Fibroblast of mammary gland (primary cell): Measurements from ENCODE around the gene ZNRF3.

Source experiments
- DNase-seq: peaks from one replicate; pipeline ENCODE4 v3.0.0-alpha.2; 2010; ENCODE audit warnings: low read depth
- H3K4me3 ChIP-seq: 2 replicates; pipeline ENCODE4 v1.5.1; 2011; ENCODE audit warnings: low read depth, mild to moderate bottlenecking, low read length, moderate library complexity; ENCODE audit not compliant: control insufficient read depth
- TF ChIP-seq, protein P1 (sequence below): conservative IDR thresholded peaks from 2 replicates; pipeline ENCODE4 v1.5.1; 2011; ENCODE audit warnings: low read depth, low read length, inconsistent platforms; ENCODE audit not compliant: control insufficient read depth, insufficient read depth

ZNRF3 gene

DNA sequence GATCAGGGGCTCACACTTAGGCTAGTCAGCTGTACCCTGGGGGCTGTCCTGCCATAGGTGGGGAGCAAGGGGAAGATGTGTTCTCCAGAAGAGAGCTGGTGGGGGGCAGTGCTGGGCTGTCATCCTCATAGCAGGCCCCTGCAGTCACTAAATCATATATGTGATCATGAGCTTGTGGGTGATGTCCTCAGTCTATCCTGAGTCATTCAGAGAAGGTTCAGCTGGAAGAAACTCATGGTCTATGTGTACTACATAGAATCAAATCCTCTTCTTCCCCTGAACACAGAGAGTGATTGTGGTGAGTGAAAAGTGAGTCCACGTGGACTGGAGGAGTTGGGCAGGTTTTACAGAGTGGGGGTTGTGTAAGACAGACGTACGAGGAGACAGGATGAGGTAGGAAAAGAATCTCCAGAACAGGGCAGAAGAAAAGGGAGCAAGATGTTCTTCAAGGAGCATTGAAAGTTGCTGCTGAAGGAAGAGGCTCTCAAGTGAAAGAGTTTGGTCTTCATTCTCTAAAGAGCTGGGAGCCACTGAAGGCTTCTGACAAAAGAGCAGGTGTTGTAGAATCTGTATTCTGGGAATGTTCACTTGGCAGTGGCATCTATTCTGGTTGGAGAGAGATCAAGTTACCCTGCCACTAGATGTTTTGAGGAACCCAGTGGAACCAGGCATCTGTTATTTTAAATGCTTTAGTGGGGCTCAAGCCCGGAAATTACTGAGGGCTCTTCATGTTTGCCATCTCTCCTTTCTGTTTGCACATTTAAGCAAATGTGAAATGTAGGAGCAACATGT is 109.4 kb downstream of the ZNRF3 start:
- H3K4me3 ChIP-seq = no peak overlapping the region
- TF ChIP-seq, protein P1, sequence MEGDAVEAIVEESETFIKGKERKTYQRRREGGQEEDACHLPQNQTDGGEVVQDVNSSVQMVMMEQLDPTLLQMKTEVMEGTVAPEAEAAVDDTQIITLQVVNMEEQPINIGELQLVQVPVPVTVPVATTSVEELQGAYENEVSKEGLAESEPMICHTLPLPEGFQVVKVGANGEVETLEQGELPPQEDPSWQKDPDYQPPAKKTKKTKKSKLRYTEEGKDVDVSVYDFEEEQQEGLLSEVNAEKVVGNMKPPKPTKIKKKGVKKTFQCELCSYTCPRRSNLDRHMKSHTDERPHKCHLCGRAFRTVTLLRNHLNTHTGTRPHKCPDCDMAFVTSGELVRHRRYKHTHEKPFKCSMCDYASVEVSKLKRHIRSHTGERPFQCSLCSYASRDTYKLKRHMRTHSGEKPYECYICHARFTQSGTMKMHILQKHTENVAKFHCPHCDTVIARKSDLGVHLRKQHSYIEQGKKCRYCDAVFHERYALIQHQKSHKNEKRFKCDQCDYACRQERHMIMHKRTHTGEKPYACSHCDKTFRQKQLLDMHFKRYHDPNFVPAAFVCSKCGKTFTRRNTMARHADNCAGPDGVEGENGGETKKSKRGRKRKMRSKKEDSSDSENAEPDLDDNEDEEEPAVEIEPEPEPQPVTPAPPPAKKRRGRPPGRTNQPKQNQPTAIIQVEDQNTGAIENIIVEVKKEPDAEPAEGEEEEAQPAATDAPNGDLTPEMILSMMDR = no peak
- DNase-seq = no peak

DNA sequence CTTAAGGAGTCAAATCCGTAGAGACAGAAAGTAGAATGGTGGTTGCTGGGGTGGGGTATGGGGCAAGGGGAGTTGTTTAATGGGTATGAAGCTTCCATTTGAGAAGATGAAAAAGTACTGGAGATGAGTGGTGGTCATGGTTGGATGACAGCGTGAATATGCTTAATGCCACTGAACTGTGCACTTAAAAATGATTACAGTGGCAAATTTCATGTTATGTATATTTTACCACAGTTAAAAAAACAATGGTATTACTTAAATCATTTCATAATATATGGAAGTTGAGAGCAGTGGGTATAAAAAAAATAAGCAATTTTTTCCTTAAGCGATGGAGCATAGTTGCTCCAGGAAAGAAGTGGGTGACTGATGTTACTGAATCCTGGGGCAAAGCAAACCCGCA is 111.2 kb downstream of the ZNRF3 start:
- TF ChIP-seq, protein P1 = no peak
- DNase-seq = no peak
- H3K4me3 ChIP-seq = no peak overlapping the region

DNA sequence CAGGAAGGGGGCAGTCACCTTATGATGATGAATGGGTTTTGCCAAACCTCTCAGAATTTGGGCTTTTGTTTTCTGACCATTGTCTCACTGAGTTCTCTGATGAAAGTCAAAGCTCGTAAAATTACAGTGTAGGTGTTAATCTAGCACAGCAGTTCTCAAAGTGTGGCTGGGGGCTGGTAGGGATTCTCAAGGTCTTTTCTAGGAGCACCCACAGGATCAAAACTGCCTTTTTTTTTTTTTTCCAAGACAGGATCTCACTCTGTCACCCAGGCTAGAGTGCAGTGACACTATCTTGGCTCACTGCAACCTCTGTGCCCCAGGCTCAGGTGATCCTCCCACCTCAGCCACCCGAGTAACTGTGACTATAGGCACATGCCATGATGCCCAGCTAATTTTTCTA is 112.2 kb downstream of the ZNRF3 start:
- no peak for DNase-seq
- H3K4me3 ChIP-seq = no peak overlapping the region
- TF ChIP-seq, protein P1 = no peak

- H3K4me3 ChIP-seq = no peak overlapping the region
- TF ChIP-seq, protein P1 = no peak
- no peak for DNase-seq
These were observed 114.0 kb downstream of the ZNRF3 start for GRCh38 chr22:28997342-28997741.

DNA sequence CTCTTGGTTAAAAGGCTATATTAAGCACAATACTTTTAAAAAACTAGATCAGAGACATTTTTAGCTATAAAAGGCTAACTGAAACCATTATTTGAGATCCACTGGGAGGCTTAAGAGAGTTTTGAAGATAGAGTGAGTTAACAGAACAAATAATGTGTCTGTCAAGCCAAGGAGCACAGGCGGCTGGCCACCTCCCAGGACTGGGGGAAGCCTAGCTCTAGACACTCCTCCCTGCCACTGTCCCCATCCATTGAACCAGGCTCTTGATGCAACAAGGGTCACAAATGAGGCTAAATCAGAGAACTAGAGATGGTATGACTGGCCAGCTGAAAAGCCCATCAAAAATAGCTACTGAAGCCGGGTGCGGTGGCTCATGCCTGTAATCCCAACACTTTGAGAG is 115.3 kb downstream of the ZNRF3 start:
- H3K4me3 ChIP-seq = no peak overlapping the region
- no peak for DNase-seq
- TF ChIP-seq, protein P1 = no peak

GRCh38 chr22:28999510-28999909 is 116.1 kb downstream of the ZNRF3 start:
- H3K4me3 ChIP-seq = no peak overlapping the region
- no peak for DNase-seq
- TF ChIP-seq, protein P1 = no peak
